ENCODE results near the gene IL22.

Gene IL22, protein sequence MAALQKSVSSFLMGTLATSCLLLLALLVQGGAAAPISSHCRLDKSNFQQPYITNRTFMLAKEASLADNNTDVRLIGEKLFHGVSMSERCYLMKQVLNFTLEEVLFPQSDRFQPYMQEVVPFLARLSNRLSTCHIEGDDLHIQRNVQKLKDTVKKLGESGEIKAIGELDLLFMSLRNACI

GRCh38 chr12:68253504-68253903 is at the start of gene IL22:
IL22 (minus strand) TSS chr12:68253604; CDS start chr12:68253448, 156 bp downstream.
- no peak for DNase-seq

GRCh38 chr12:68297929-68298328 is 44.5 kb upstream of the IL22 start:
- DNase-seq = no peak

GRCh38 chr12:68294251-68294650 is 40.8 kb upstream of the IL22 start:
- DNase-seq = no peak

DNA sequence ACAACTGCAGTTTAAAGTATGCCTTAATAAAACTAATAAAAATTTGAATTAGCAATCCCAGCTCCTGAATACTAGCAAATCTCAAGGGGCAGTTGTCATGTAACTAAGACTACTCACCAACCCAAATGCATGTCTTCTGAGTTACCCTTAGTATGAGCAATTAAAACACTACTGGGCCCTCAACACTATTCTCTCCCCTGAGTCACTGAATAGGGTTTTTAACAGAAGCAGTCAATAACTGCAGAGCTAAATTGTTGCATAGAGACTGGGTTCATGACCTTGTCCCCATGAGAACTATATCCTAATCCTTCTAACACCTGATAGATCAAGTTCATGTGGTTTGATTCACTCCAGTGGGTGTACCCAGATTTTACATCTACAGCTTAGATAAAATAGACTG is 39.9 kb upstream of the IL22 start:
- no peak for DNase-seq

DNA sequence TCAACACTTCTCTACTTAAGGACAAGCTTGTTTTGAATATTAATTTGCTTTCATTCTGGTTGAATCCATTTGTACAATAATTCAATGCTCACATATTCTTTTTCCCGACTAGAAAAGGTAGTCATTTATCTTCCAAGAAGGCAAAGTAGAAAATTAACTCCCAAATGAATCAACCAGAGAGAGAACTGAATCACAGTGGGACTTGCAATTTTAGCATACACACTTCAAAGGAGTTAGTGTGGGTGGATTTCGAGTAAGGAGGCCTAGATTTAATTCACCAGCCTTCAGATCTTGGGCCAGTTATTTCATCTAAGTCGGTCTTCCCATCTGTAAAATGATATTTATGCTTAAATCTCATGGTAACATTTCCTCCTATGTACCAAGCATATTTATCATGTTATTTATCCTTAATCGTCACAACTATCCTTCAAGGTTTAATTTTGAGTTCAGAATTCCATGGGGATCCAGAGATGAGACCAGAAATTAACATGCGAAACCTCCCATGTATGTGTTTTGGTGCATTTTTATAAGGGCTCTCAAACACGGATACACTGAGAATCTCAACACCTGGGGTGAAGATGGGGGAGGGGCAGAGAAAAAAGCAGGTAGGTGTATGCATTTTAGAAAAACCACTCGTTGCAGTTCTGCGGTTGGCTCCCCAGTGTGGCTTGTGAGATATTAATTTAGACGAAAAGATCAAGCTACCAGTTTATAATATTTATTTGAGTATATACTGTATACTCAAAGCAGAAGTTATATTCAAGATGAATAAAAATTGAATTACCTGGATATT is 38.9 kb upstream of the IL22 start:
- DNase-seq = no peak

DNA sequence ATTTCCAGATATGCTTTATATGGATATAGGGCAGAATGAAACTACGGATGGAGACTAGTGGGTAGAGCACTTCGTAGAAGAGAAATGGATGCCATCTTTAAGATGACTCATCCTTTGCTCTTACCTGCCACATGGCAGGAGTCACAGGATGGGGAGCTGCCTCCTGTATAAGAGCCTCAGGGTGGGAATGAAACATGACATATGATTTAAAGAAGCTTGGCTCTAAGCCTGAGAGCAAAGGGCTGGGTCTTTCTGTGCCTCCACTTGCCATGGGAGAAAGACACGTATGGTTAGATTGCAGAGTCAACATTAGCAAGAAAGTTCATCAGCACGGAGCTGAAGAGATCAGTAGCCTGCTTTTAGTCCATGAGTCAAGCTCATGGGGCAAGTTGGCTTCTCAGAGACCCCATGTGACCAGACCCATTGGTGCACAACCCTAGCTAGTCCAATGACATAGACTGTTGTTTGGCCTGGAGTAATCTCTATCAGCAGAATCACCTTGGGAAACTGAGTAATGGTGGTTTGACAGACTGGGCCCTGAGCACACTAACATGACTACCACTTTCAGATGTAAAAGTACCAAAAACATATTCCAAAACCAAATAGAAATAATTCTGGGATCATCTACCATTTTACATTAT is 38.1 kb upstream of the IL22 start:
- DNase-seq = no peak

DNA sequence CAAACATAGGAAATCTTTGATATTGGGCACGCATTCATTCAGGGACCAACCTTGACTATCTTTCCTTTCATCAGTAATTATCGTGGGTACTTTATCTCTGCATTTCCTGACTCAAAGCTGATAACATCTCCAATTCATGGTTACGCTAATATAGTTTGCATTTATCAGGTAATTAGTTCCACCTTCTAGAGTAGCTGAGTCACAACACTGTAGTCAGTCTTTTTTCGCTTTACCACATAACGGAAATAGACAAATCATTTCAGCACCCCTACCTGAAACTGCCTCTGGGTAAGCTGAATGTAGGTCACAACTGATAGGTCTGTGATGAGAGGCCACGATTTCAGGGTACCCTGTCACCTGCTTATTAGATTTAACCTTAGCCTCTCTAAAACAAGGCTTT is 36.7 kb upstream of the IL22 start:
- peak in 1 of 2 donors; percentile 58 for DNase-seq

- no peak for DNase-seq
These were observed 33.7 kb upstream of the IL22 start for GRCh38 chr12:68287106-68287505.

GRCh38 chr12:68286396-68286795 is 33.0 kb upstream of the IL22 start:
- no peak for DNase-seq

GRCh38 chr12:68285541-68285940 is 32.1 kb upstream of the IL22 start:
- DNase-seq = no peak

- DNase-seq = no peak
These were observed 28.1 kb upstream of the IL22 start for GRCh38 chr12:68281322-68282077.

DNA sequence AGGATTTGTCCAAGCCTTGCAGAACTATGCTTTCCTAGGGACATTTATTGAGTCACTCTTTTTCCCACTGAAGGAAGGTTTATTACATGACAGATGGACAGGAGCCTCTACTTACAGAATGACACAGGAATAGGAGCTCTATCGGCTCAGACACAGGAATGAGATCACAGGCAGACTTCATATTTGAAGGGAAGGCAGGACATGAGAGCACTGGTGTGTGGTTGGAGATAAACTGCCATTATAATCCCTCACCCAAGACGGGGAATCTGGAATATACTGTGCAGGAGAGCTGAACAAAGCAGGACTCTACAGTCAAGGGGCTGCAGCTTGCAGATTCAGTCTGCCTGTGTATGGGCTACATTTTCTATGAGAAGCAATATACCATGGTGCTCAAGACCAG is 26.8 kb upstream of the IL22 start:
- DNase-seq = no peak

DNA sequence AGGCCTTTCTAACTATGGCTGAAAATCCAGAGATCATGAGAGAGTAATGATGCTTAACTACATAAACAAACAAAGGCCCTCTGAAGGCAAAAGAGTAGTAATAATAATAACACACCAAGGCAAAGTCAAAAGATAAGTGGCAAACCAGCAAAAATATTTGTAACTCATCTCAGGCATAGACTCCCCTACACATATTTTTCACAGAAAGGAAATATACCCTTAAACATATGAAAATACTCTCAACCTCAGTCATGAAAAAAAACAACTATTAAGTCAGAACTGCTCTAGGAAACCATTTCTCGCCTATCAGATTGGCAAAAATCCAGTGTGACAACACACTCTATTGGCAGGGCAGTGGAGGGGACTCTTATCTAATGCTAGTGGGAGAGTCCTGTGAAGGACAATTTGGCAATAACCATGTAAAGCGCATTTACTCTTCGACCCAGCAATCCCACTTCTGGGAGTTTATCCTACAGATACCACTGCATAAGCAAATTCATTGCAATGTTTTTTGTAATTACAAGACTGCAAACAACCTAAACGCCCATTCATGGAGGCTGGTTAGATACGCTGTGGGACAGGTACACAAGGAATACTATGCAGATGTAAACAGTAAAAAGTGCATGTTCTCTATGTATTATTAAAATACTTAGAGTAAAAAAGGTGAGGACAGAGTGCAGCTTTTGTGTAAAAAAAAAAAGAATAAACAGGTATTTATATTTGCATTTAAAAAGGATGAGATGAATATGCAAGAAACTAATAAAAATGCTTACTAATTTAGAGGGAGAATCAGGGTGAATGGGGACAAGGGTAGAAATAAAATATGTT is 26.0 kb upstream of the IL22 start:
- DNase-seq = no peak

DNA sequence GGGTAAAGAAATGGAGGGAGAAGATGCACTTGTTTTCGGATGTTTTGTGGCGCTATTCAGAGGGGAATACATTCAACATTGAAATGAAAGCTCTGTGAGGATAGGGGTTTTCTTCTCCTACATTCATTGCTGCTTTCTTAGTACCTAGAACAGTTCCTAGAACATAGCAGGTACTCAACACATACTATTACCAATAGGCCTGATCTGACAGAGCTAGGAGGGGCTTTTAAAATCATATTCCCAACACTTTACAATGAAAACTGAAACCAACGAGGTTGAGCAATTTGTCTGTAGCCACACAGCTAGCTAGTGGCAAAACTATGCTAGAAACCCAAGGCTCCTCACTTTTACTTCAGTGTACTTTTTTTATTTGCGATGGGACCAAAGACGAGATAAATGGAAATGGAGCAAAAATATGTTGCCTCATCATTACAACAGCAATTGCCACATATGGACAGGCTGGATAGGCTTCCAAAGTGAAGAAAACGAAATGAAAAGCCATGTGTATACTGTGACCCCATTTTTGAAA is 23.1 kb upstream of the IL22 start:
- DNase-seq = no peak

- DNase-seq = no peak
These were observed 19.3 kb upstream of the IL22 start for GRCh38 chr12:68272732-68273131.

DNA sequence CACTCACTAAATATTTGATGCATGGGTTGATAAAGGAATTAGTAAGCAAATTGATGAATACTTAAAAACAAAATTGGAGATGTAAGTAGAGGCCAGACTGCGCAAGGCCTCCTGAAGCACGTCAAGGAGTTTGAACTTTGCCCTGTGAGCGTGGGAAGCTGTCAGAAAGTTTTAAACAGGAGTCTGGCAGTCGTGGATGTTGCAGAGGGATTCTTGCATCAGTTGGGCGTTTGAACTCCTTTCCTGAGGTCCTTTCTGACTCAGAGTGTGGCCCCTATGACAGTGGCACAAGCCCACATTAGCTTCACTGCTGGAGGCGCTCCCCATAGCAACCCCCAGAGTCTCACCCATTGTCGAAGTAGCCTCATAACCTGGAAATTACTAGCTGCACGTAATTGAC is 17.9 kb upstream of the IL22 start:
- DNase-seq = no peak

DNA sequence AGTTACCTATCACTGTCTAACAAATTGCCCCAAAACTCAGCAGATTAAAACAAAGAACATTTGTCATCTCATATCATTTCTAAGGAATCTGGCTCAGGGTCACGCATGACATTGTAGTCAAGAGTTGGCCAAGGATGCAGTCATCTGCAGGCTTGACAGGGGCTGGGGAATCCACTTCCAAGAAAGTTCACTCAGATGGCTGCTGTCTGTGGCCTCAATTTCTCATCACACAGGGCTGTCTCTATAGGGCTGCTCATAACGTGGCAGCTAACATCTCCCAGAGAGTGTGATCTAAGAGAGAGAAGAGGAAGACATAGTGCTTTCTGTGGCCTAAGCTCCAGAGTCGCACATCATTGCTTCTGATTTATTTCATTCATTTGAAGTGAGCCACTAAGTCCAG is 17.0 kb upstream of the IL22 start:
- DNase-seq = no peak

- DNase-seq = no peak
These were observed 16.4 kb upstream of the IL22 start for GRCh38 chr12:68269779-68270178.

DNA sequence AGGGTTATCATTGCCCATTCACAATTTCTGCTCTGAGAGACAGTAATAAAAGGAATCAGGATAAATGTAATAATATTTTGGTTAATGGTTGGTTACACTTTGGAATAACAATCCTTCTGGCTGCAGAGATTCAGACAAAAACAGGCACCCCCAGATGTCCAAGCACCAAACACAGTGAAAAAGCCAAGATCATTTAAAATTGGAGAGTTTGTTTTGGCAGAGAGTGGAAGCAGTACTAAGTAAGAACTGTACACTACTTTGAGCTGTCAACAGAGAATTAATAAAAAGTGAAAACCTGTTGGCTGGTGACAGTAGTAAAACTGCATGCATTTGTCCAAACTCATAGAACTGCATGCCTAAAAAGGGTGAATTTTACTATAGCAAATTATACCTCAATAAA is 15.6 kb upstream of the IL22 start:
- DNase-seq = no peak

GRCh38 chr12:68267892-68268396 is 14.5 kb upstream of the IL22 start:
- DNase-seq = no peak

GRCh38 chr12:68264857-68265256 is 11.5 kb upstream of the IL22 start:
- DNase-seq = no peak
